ENCODE measurements around the gene ASB18.

DNA sequence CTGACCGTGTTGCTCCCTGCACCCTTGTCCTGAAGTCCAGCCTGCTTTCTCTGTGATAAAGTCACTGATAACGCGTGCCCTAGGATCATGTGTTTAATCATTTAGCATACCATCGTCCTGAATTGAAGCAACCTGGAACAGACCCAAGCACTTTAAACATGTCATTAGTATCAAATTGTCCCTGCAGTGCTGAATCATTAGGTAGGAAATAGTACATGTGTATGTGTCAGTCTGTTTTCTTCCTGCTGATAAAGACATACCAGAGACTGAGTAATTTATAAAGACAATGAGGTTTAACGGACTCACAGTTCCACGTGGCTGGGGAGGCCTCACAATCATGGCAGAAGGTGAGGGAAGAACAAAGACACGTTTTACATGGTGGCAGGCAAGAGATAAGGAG is 2.8 kb downstream of the ASB18 start:
- TF ChIP-seq, protein P1, sequence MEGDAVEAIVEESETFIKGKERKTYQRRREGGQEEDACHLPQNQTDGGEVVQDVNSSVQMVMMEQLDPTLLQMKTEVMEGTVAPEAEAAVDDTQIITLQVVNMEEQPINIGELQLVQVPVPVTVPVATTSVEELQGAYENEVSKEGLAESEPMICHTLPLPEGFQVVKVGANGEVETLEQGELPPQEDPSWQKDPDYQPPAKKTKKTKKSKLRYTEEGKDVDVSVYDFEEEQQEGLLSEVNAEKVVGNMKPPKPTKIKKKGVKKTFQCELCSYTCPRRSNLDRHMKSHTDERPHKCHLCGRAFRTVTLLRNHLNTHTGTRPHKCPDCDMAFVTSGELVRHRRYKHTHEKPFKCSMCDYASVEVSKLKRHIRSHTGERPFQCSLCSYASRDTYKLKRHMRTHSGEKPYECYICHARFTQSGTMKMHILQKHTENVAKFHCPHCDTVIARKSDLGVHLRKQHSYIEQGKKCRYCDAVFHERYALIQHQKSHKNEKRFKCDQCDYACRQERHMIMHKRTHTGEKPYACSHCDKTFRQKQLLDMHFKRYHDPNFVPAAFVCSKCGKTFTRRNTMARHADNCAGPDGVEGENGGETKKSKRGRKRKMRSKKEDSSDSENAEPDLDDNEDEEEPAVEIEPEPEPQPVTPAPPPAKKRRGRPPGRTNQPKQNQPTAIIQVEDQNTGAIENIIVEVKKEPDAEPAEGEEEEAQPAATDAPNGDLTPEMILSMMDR (IDR thresholded peaks at IDR 0.05; ENCODE audit: low read length), result no peak
- TF ChIP-seq EZH2 (optimal IDR thresholded peaks at IDR 0.05; ENCODE audit: low read depth, low read length), result no peak
- TF ChIP-seq EZH2phosphoT487 (IDR thresholded peaks at IDR 0.05; ENCODE audit: low read length), result no peak
